GM12892 (cell line): ENCODE measurements around the gene IQCE.

ENCODE experiments used
- DNase-seq: peaks from one replicate; pipeline ENCODE4 v3.0.0; 2011; ENCODE audit not compliant: insufficient read length
- FAIRE-seq: peaks from 2 replicates; lab custom pipeline; 2011; peaks lifted over from hg19 to GRCh38; lab: Jason Lieb, UNC
- POLR2A ChIP-seq: IDR thresholded peaks from 2 replicates; pipeline ENCODE4 v1.6.1; 2011; ENCODE audit warnings: low read depth, low read length, control low read depth
- POLR2AphosphoS5 ChIP-seq: IDR thresholded peaks from 2 replicates; pipeline ENCODE4 v1.6.1; 2011; ENCODE audit warnings: low read depth, low read length, control low read depth
- TAF1 ChIP-seq: IDR thresholded peaks from 2 replicates; pipeline ENCODE4 v1.6.1; 2011; ENCODE audit warnings: low read depth, mild to moderate bottlenecking, control low read depth, low read length, borderline replicate concordance

Gene IQCE

GRCh38 chr7:2635810-2636701 lies 77.3 kb downstream of the IQCE start:
- TF ChIP-seq POLR2A: no peak
- TF ChIP-seq TAF1: no peak
- TF ChIP-seq POLR2AphosphoS5: no peak
- no peak for FAIRE-seq
- DNase-seq: no peak

- no peak for DNase-seq
- FAIRE-seq: no peak
- TF ChIP-seq POLR2A: no peak
- no peak for TF ChIP-seq POLR2AphosphoS5
- TF ChIP-seq TAF1: no peak
Observed at GRCh38 chr7:2637066-2637471, 78.3 kb downstream of the IQCE start.

- DNase-seq (peak; percentile 66), FAIRE-seq (peak; percentile 33)
- TF ChIP-seq POLR2A: no peak
- no peak for TF ChIP-seq POLR2AphosphoS5
- no peak for TF ChIP-seq TAF1
Observed at GRCh38 chr7:2637505-2638223, 78.9 kb downstream of the IQCE start.

GRCh38 chr7:2638224-2638991 lies 79.6 kb downstream of the IQCE start:
- no peak for TF ChIP-seq TAF1
- TF ChIP-seq POLR2AphosphoS5: no peak
- TF ChIP-seq POLR2A: no peak
- FAIRE-seq (no peak), DNase-seq (no peak)

GRCh38 chr7:2639181-2639681 lies 80.5 kb downstream of the IQCE start:
- DNase-seq (no peak), FAIRE-seq (no peak)
- TF ChIP-seq TAF1 (no peak), POLR2A (no peak)

- no peak for DNase-seq
- TF ChIP-seq POLR2A (no peak), POLR2AphosphoS5 (no peak), TAF1 (no peak)
- no peak for FAIRE-seq
Observed at GRCh38 chr7:2639695-2640481, 81.1 kb downstream of the IQCE start.

GRCh38 chr7:2640482-2640830 lies 81.7 kb downstream of the IQCE start:
- no peak for TF ChIP-seq POLR2AphosphoS5
- no peak for TF ChIP-seq TAF1
- no peak; the same call in 1 of the 2 replicates for TF ChIP-seq POLR2A
- DNase-seq (no peak), FAIRE-seq (no peak)

GRCh38 chr7:2640846-2641316 lies 82.1 kb downstream of the IQCE start:
- DNase-seq (no peak), FAIRE-seq (peak; percentile 40)
- TF ChIP-seq POLR2A: no peak
- no peak for TF ChIP-seq TAF1
- no peak for TF ChIP-seq POLR2AphosphoS5

GRCh38 chr7:2641406-2642393 lies 82.9 kb downstream of the IQCE start:
- FAIRE-seq (peak; percentile 78), DNase-seq (no peak)
- no peak for TF ChIP-seq POLR2A
- no peak for TF ChIP-seq TAF1
- no peak for TF ChIP-seq POLR2AphosphoS5
